Vagina (tissue), 2 donors: Measurements from ENCODE around the gene SLC19A1. TPM values are rescaled to one million over a fixed set of nuclear protein-coding genes. Genes with fewer than 3 reads are reported as not detected.
A peak's percentile ranks its signal among the peaks of the same experiment; 100 is the strongest.

Experiments
- DNase-seq, 2 donors: peaks; one replicate each; pipeline ENCODE4 v3.0.0-alpha.2; 2017; ENCODE audit errors: extremely low spot score in 2 of 2
- H3K27ac ChIP-seq: fragments of 200-600 bp; sonication (generic); one replicate; pipeline ENCODE4 v1.5.1; 2019
- H3K27me3 ChIP-seq: fragments of 200-600 bp; sonication (generic); one replicate; pipeline ENCODE4 v1.5.1; 2019
- H3K36me3 ChIP-seq, 2 donors: fragments of 200-600 bp; sonication (generic); one replicate each; pipeline ENCODE4 v1.5.1; 2017 to 2019
- H3K4me1 ChIP-seq: fragments of 200-600 bp; sonication (generic); one replicate; pipeline ENCODE4 v1.5.1; 2019
- H3K4me3 ChIP-seq, 2 donors: fragments of 200-600 bp; sonication (generic); 1 replicate in 1 of 2; 2 replicates in 1 of 2; pipeline ENCODE4 v1.5.1; 2016 to 2019
- H3K9me3 ChIP-seq: fragments of 200-600 bp; sonication (generic); one replicate; pipeline ENCODE4 v1.5.1; 2019
- POLR2A ChIP-seq, 2 donors: fragments of 450-650 bp; IDR thresholded peaks; one replicate each; pipeline ENCODE4 v1.6.1; 2017; ENCODE audit warnings: antibody characterized with exemption in 2 of 2, mild to moderate bottlenecking in 2 of 2, moderate library complexity in 2 of 2
- POLR2AphosphoS5 ChIP-seq, 2 donors: sonication (generic); formaldehyde crosslinking; IDR thresholded peaks; one replicate each; pipeline ENCODE4 v1.9.0; 2017; ENCODE audit warnings: antibody characterized with exemption in 2 of 2, mild to moderate bottlenecking in 2 of 2, low read depth in 1 of 2; ENCODE audit not compliant: insufficient read depth in 1 of 2
- intact Hi-C: fragments of 100-400 bp; cut with DNase I; formaldehyde crosslinking; loops from one replicate; pipeline ENCODE4 v1.15.1; 2023
- total RNA-seq: library from RNA; depleted of rRNA; stranded (reverse); fragments of >200 nt; gene quantifications from one replicate; pipeline ENCODE4 v1.2.3, GENCODE V29; 2016
- TF ChIP-seq, protein P1 (sequence below), 3 experiments: fragments of 450-650 bp in 2 of 3; fragments of 200-600 bp in 1 of 3; sonication (generic) in 1 of 3; IDR thresholded peaks; one replicate each; pipeline ENCODE4 v1.5.1; 2017 to 2019; ENCODE audit warnings: antibody characterized with exemption in 3 of 3, mild to moderate bottlenecking in 2 of 3, moderate library complexity in 2 of 3

SLC19A1 gene
- total RNA-seq, 1 donor from 2014 or later = 4.9 TPM

DNA sequence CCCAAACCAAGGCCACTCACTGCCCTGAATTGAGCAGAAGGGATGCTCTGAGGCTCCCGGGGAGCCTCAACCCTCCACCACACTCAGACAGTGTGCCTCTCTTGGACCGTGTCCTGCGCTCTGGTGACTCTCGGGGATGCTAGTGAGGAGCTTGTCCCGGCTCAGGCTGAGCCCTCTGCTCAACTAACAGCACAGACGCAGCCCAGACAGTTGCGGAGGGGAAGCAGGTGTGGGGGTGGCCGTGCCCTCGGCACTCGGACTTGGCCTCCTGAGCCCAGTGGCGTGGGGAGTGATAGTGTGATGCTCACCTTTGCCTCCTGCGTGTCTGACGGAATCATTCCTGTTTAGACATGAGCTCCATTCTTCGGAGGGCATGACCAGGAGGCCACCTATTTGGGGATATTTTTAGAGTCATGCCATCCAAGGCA is 15.4 kb upstream of the SLC19A1 start:
- intact Hi-C loops = loop anchor here (5.0 to 10.0 kb wide), 2 partner anchors 40 to 257 kb away; no protein-coding TSS in a partner anchor
- Histone ChIP-seq H3K27me3 (no peaks in the 10 kb centered on the region), H3K9me3 (no peaks in the 10 kb centered on the region), H3K36me3 (no peaks in the 10 kb centered on the region), H3K27ac (no peak overlapping the region), H3K4me1 (no peaks in the 10 kb centered on the region), H3K4me3 (no peak overlapping the region)
- TF ChIP-seq, protein P1, sequence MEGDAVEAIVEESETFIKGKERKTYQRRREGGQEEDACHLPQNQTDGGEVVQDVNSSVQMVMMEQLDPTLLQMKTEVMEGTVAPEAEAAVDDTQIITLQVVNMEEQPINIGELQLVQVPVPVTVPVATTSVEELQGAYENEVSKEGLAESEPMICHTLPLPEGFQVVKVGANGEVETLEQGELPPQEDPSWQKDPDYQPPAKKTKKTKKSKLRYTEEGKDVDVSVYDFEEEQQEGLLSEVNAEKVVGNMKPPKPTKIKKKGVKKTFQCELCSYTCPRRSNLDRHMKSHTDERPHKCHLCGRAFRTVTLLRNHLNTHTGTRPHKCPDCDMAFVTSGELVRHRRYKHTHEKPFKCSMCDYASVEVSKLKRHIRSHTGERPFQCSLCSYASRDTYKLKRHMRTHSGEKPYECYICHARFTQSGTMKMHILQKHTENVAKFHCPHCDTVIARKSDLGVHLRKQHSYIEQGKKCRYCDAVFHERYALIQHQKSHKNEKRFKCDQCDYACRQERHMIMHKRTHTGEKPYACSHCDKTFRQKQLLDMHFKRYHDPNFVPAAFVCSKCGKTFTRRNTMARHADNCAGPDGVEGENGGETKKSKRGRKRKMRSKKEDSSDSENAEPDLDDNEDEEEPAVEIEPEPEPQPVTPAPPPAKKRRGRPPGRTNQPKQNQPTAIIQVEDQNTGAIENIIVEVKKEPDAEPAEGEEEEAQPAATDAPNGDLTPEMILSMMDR (IDR thresholded peaks at IDR 0.05) = no peak
- TF ChIP-seq POLR2A (IDR thresholded peaks at IDR 0.05) (no peak), POLR2AphosphoS5 (IDR thresholded peaks at IDR 0.05; ENCODE audit: insufficient read depth in 1 of 2, low read depth in 1 of 2) (no peak)
- no peak for DNase-seq

DNA sequence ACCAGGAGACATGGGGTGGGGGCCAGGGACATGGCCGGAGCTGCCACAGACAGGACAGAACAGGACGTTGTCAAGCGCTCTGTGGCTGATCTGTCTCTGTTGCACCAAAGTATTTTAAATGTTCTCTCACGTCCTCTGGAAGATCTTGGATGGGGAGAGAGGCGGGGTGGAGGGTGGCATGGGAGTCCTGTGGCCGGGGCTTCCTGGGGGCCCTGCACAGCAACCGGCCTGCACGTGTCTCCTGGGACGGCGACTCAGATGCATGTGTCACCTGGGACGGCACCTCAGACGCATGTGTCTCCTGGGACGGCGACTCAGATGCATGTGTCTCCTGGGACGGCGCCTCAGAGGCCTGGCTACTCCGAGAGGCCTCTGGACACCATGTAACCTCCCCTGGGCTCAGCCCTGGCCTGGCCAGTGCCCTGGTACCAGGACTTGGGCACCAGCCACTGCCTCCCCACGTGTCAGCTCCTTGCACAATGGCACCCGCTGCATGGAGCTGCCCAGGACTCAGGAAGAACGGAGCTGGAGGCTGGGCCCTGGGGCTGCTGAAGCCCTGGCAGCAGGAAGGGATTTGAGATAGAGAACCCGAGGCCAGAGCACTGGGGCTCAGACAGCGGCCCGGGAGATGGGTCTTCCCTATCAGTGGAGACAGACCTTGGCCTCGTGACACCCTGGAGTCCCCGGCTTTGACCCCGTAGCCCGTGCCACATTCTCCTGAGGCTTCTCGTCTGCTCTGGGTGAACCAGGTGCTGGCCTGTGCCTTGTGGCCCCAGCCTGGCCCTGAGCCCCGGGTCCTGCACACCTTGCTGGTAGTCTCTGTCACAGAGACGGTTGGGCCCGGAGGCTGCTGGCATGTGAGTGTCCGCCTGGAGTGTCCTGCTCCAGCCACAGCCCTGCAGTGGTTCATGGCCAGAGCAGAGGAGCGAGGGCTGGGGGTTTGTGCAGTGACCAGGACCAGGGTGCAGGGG is 14.7 kb upstream of the SLC19A1 start:
- no peak for DNase-seq
- Histone ChIP-seq H3K27ac (no peak overlapping the region), H3K4me3 (no peak overlapping the region), H3K27me3 (no peaks in the 10 kb centered on the region), H3K4me1 (no peaks in the 10 kb centered on the region), H3K9me3 (no peaks in the 10 kb centered on the region), H3K36me3 (no peaks in the 10 kb centered on the region)
- TF ChIP-seq POLR2A (IDR thresholded peaks at IDR 0.05) = no peak
- TF ChIP-seq POLR2AphosphoS5 (IDR thresholded peaks at IDR 0.05; ENCODE audit: insufficient read depth in 1 of 2, low read depth in 1 of 2) = no peak
- TF ChIP-seq, protein P1 (IDR thresholded peaks at IDR 0.05) = no peak
- intact Hi-C loops = loop anchor here (5.0 to 10.0 kb wide), 2 partner anchors 40 to 258 kb away; no protein-coding TSS in a partner anchor

DNA sequence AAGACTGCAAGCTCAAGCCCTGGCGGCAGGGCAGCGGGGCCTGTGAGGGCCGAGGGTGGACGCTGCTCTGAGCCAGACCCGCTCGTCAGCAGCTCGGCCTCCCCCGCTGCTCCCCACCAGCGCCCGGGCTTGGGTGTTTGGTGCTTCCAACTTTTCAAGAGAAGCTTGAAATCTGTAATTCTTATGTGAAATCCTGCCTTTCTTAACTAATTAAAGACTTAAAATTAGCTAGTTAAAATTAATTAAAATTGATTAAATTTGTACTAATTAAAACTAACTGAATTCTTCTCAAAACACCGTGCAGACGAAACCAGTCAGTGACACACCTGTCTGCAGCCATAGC is 14.0 kb upstream of the SLC19A1 start:
- H3K27me3 ChIP-seq = no peaks in the 10 kb centered on the region
- intact Hi-C loops = loop anchor here (5.0 to 10.0 kb wide), 2 partner anchors 41 to 259 kb away; no protein-coding TSS in a partner anchor
- no peak overlapping the region for H3K27ac ChIP-seq

GRCh38 chr21:45555557-45556301 is 13.5 kb upstream of the SLC19A1 start:
- intact Hi-C loops = loop anchor here (5.0 to 10.0 kb wide), 2 partner anchors 42 to 259 kb away; no protein-coding TSS in a partner anchor

More for the DNA sequence above, 14.0 kb upstream of the SLC19A1 start:
- Histone ChIP-seq H3K4me1 (no peaks in the 10 kb centered on the region), H3K9me3 (no peaks in the 10 kb centered on the region), H3K36me3 (no peaks in the 10 kb centered on the region), H3K4me3 (peak overlapping the region; percentile 42 to 61)
- DNase-seq = no peak
- TF ChIP-seq POLR2AphosphoS5 (IDR thresholded peaks at IDR 0.05; ENCODE audit: insufficient read depth in 1 of 2, low read depth in 1 of 2) = no peak
- TF ChIP-seq, protein P1 (IDR thresholded peaks at IDR 0.05) = no peak
- no peak for TF ChIP-seq POLR2A (IDR thresholded peaks at IDR 0.05)

More at GRCh38 chr21:45555557-45556301, 13.5 kb upstream of the SLC19A1 start:
- Histone ChIP-seq H3K9me3 (no peaks in the 10 kb centered on the region), H3K27me3 (no peaks in the 10 kb centered on the region), H3K27ac (peak overlapping the region; percentile 60), H3K4me1 (no peaks in the 10 kb centered on the region), H3K36me3 (no peaks in the 10 kb centered on the region), H3K4me3 (peak overlapping the region; percentile 42 to 61)
- TF ChIP-seq POLR2A (IDR thresholded peaks at IDR 0.05) (peak in 1 of 2 donors; percentile 12), POLR2AphosphoS5 (IDR thresholded peaks at IDR 0.05; ENCODE audit: insufficient read depth in 1 of 2, low read depth in 1 of 2) (peak in 1 of 2 donors; percentile 74)
- TF ChIP-seq, protein P1 (IDR thresholded peaks at IDR 0.05) = peak; percentile 7 to 89 (median 40)
- no peak for DNase-seq
